ENCODE results near the gene ATN1.

The ATN1 gene

DNA sequence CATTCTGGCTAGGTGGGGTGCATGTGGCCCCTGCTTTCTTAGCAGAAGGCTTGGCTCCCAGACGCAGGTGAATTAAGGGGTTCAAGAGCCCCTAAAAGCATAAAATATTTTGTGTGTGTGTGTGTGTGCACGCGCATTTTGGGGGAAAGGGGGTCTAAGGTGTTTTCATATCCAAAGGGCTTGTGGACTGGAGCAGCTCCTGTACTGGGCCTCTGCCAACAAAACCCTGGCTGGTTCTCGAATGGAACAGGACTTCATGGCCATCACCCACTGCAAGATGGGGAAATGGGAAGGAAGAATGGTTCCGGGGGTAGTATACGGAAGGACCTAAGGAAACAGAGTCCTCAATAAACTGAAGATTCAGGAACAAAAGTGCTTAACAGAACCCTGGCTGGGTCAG lies 3.9 kb upstream of the ATN1 start:
- ChIA-PET POLR2A (interaction anchor here (0.9 to 6.2 kb wide), 5 partner anchors 14 to 57 kb away, joined by 3 to 99 read pairs (median 18); partner anchors contain the start of genes C12orf57, RNU7-1, SPSB2 and TPI1), CTCF (interaction anchor here (0.6 to 6.1 kb wide), 31 partner anchors 10 to 242 kb away, joined by 3 to 53 read pairs (median 5); partner anchors contain the start of genes C12orf57, CDCA3, ENO2 and P3H3)
- Histone ChIP-seq H3K4me1 (ENCODE audit: control insufficient read depth, insufficient read depth, low read length) (peaks cover 28% of the 10 kb centered on the region), H3K36me3 (ENCODE audit: control insufficient read depth in 2 of 2, insufficient read depth in 1 of 2, low read length in 2 of 2) (peaks cover 19 to 41% of the 10 kb centered on the region in 2 experiments), H3K9me3 (ENCODE audit: control insufficient read depth, insufficient read depth, low read depth, low read length) (no peaks in the 10 kb centered on the region), H3K4me3 (ENCODE audit: low read depth, low read length) (no peak overlapping the region), H3K27ac (ENCODE audit: extremely low read depth, low read depth, low read length) (no peak overlapping the region)
- TF ChIP-seq ZNF791 (tag by site-specific recombination; IDR thresholded peaks at IDR 0.05) (no peak), ZFP3 (tag by site-specific recombination; IDR thresholded peaks at IDR 0.05; ENCODE audit: low read depth) (no peak), ZNF248 (tag by site-specific recombination; IDR thresholded peaks at IDR 0.05) (no peak), ZNF2 (tag by site-specific recombination; IDR thresholded peaks at IDR 0.05) (no peak), ZNF37A (tag by site-specific recombination; IDR thresholded peaks at IDR 0.05) (no peak), KLF7 (tag by site-specific recombination; IDR thresholded peaks at IDR 0.05; ENCODE audit: borderline replicate concordance) (no peak), ZBTB6 (tag by site-specific recombination; IDR thresholded peaks at IDR 0.05) (no peak), SALL2 (tag by site-specific recombination; IDR thresholded peaks at IDR 0.05; ENCODE audit: borderline replicate concordance) (no peak), ZBTB20 (tag by site-specific recombination; IDR thresholded peaks at IDR 0.05) (no peak)

GRCh38 chr12:6925239-6925539 lies 2.6 kb upstream of the ATN1 start:
- Histone ChIP-seq H3K9me3 (ENCODE audit: control insufficient read depth, insufficient read depth, low read depth, low read length) (no peaks in the 10 kb centered on the region), H3K4me3 (ENCODE audit: low read depth, low read length) (no peak overlapping the region), H3K36me3 (ENCODE audit: control insufficient read depth in 2 of 2, insufficient read depth in 1 of 2, low read length in 2 of 2) (peaks cover 14 to 39% of the 10 kb centered on the region in 2 experiments), H3K4me1 (ENCODE audit: control insufficient read depth, insufficient read depth, low read length) (peaks cover 28% of the 10 kb centered on the region), H3K27ac (ENCODE audit: extremely low read depth, low read depth, low read length) (peak overlapping the region; percentile 80)
- CTCF ChIA-PET, result interaction anchor here (0.7 to 6.1 kb wide), 21 partner anchors 8 to 238 kb away, joined by 3 to 53 read pairs (median 8); partner anchors contain the start of genes C12orf57, LRRC23, MLF2 and RNU7-1
- TF ChIP-seq PRDM1 (tag by site-specific recombination; IDR thresholded peaks at IDR 0.05) (peak; percentile 54; the same call in 1 of the 2 replicates), ZNF48 (tag by site-specific recombination; IDR thresholded peaks at IDR 0.05) (no peak), ZNF366 (tag by site-specific recombination; conservative IDR thresholded peaks at IDR 0.05) (peak; percentile 34; the same call in 1 of the 2 replicates), ZIC2 (tag by site-specific recombination; IDR thresholded peaks at IDR 0.05) (0 out of 2 replicates have a peak, but pooled peaks have one; percentile 23)
- TF ChIP-seq, protein P1, sequence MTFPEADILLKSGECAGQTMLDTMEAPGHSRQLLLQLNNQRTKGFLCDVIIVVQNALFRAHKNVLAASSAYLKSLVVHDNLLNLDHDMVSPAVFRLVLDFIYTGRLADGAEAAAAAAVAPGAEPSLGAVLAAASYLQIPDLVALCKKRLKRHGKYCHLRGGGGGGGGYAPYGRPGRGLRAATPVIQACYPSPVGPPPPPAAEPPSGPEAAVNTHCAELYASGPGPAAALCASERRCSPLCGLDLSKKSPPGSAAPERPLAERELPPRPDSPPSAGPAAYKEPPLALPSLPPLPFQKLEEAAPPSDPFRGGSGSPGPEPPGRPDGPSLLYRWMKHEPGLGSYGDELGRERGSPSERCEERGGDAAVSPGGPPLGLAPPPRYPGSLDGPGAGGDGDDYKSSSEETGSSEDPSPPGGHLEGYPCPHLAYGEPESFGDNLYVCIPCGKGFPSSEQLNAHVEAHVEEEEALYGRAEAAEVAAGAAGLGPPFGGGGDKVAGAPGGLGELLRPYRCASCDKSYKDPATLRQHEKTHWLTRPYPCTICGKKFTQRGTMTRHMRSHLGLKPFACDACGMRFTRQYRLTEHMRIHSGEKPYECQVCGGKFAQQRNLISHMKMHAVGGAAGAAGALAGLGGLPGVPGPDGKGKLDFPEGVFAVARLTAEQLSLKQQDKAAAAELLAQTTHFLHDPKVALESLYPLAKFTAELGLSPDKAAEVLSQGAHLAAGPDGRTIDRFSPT (tag by site-specific recombination; IDR thresholded peaks at IDR 0.05), result peak; percentile 73; the same call in 1 of the 2 replicates
- POLR2A ChIA-PET, result interaction anchor here (0.7 to 6.2 kb wide), 15 partner anchors 8 to 1011 kb away, joined by 3 to 99 read pairs (median 9); partner anchors contain the start of genes C12orf57, ENO2, RNU7-1 and SPSB2

DNA sequence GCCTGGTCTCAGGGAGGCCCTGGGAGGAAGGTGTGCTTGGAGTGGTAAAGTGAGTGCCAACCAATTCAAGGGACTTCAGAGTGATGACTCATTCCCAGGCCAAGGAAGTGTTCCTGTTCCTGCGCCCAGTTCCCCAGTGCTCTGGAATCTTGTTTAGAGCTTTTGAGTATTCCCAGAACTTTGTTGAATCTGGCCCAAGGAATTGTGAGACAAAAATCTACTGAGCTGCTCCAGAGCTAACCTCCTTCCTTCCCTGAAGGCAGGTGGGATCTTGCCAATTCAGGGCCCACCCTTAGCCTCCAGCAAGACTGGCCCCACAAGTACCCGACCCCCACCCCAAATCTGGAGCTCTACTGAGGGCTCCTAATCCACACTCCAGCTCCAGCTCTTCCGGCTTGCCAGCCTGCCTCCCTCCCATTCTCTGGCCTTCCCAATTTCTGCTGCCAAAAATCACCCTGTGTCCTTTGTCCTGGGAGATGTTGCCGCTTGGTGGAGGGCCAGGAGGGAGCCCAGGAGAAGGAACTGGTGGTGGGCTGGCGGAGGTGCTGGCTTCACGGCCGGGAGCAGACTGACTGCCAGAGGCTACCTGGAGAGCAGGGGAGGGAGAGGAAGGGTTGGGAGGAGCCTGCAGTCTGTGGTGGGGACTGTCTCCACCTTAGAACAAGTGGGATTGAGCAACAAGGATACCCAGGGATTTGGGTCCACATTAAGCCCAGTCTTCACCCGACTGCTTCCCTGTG lies 2.0 kb upstream of the ATN1 start:
- H3K27ac ChIP-seq (ENCODE audit: extremely low read depth, low read depth, low read length), result peak overlapping the region; percentile 80
- H3K4me1 ChIP-seq (ENCODE audit: control insufficient read depth, insufficient read depth, low read length), result peaks cover 28% of the 10 kb centered on the region
- peaks cover 9 to 37% of the 10 kb centered on the region in 2 experiments for H3K36me3 ChIP-seq (ENCODE audit: control insufficient read depth in 2 of 2, insufficient read depth in 1 of 2, low read length in 2 of 2)
- peak overlapping the region; percentile 9 for H3K4me3 ChIP-seq (ENCODE audit: low read depth, low read length)
- no peaks in the 10 kb centered on the region for H3K9me3 ChIP-seq (ENCODE audit: control insufficient read depth, insufficient read depth, low read depth, low read length)
- ChIA-PET POLR2A (interaction anchor here (0.7 to 6.2 kb wide), 16 partner anchors 9 to 1011 kb away, joined by 3 to 99 read pairs (median 8); partner anchors contain the start of genes C12orf57, ENO2, MLF2 and RNU7-1), CTCF (interaction anchor here (0.7 to 6.1 kb wide), 21 partner anchors 8 to 237 kb away, joined by 3 to 53 read pairs (median 8); partner anchors contain the start of genes C12orf57, LRRC23, MLF2 and RNU7-1)
- TF ChIP-seq ZNF837 (tag by site-specific recombination; IDR thresholded peaks at IDR 0.05) (no peak), ZNF155 (tag by site-specific recombination; IDR thresholded peaks at IDR 0.05) (no peak), ZNF157 (tag by site-specific recombination; IDR thresholded peaks at IDR 0.05) (no peak), ZNF596 (tag by site-specific recombination; IDR thresholded peaks at IDR 0.05) (no peak), ZFP41 (tag by site-specific recombination; IDR thresholded peaks at IDR 0.05; ENCODE audit: borderline replicate concordance) (no peak), ZNF280C (tag by site-specific recombination; IDR thresholded peaks at IDR 0.05) (no peak), PRDM10 (tag by site-specific recombination; IDR thresholded peaks at IDR 0.05) (peak; percentile 42; the same call in 1 of the 2 replicates)
